ENCODE data around the gene MICAL1.

DNA sequence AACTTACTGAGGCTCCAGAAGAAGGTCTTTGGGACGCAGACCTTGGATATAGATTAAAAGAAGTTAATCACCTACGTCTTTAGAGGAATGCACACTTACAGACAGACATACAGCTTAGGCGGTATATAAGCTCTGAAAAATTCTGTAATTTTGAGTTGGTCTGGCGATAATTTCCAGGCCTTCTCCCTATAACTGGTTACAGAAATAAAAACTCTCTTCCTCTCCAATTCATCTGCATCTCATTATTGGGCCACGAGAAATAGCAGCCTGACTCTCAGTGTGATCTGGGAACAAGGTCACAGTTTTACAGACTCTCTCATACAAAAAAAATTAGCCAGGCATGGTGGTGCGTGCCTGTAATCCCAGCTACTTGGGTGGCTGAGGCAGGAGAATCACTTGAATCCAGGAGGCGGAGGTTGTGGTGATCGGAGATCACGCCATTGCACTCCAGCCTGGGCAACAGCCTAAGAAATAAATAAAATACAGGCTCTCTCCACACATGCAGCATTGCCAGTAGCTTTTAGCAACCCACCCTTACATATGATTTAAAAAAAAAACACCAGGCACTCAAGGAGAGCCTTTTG lies 22.7 kb upstream of the MICAL1 start:
- TF ChIP-seq, protein P1, sequence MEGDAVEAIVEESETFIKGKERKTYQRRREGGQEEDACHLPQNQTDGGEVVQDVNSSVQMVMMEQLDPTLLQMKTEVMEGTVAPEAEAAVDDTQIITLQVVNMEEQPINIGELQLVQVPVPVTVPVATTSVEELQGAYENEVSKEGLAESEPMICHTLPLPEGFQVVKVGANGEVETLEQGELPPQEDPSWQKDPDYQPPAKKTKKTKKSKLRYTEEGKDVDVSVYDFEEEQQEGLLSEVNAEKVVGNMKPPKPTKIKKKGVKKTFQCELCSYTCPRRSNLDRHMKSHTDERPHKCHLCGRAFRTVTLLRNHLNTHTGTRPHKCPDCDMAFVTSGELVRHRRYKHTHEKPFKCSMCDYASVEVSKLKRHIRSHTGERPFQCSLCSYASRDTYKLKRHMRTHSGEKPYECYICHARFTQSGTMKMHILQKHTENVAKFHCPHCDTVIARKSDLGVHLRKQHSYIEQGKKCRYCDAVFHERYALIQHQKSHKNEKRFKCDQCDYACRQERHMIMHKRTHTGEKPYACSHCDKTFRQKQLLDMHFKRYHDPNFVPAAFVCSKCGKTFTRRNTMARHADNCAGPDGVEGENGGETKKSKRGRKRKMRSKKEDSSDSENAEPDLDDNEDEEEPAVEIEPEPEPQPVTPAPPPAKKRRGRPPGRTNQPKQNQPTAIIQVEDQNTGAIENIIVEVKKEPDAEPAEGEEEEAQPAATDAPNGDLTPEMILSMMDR (IDR thresholded peaks at IDR 0.05) = no peak
- no peak for TF ChIP-seq POLR2A (IDR thresholded peaks at IDR 0.05)

All from thyroid gland (tissue), 4 donors.